Mucosa of descending colon (tissue), 3 donors: ENCODE results near the gene LPAR3. TPM values are rescaled to one million over a fixed set of nuclear protein-coding genes. Genes with fewer than 3 reads are reported as not detected.

Source experiments
- ATAC-seq: fragments of 200-7000 bp; cut with Tn5 transposase; one replicate; pipeline ENCODE4 v1.9.1; 2020; ENCODE audit warnings: mild to moderate bottlenecking, moderate library complexity
- DNase-seq, 3 donors: peaks; one replicate each; pipeline ENCODE4 v3.0.0-alpha.2; 2020
- H3K36me3 ChIP-seq: fragments of 200-600 bp; one replicate; pipeline ENCODE4 v1.8.0; 2021; ENCODE audit warnings: low read depth, mild to moderate bottlenecking
- H3K4me1 ChIP-seq: fragments of 200-600 bp; one replicate; pipeline ENCODE4 v1.8.0; 2021; ENCODE audit warnings: low read depth, mild to moderate bottlenecking
- H3K4me3 ChIP-seq: fragments of 200-600 bp; one replicate; pipeline ENCODE4 v1.8.0; 2021; ENCODE audit warnings: mild to moderate bottlenecking
- H3K9me3 ChIP-seq: fragments of 200-600 bp; one replicate; pipeline ENCODE4 v1.8.0; 2021; ENCODE audit warnings: mild to moderate bottlenecking
- CTCF ChIP-seq: fragments of 200-600 bp; IDR thresholded peaks from one replicate; pipeline ENCODE4 v1.8.0; 2022; ENCODE audit warnings: antibody characterized with exemption, mild to moderate bottlenecking
- intact Hi-C, 2 donors: fragments of 100-400 bp; cut with DNase I in 1 of 2; cut with micrococcal nuclease in 1 of 2; formaldehyde crosslinking; loops; one replicate each; pipeline versions ENCODE4 v1.11.0 to v1.11.1; 2022; cut with DNase I, micrococcal nuclease
- total RNA-seq, 3 donors: library from RNA; stranded (reverse); fragmentation: NEBNext Ultra II Directional in 2 of 3; extraction: Animal tissue kit (Norgen Biotek cat#: 25700) in 2 of 3; gene quantifications; one replicate each; pipeline versions ENCODE4 v1.2.1 to v1.2.4, GENCODE V29; 2021 to 2023
- donor health status: DM: no; HTN: no; CAD: no; lungs with moderate emphysema.
- donor health status: DM: no; HTN: no; CAD: no.
- donor health status: DM: no; HTN: yes; CAD: no.

Gene LPAR3
- total RNA-seq, 3 donors from 2014 or later = 2.5 to 3.5 (median 2.5) TPM

- no peak for ATAC-seq
- DNase-seq = no peak
- intact Hi-C loops = no loop called here
- Histone ChIP-seq H3K9me3 (no peaks in the 10 kb centered on the region), H3K36me3 (no peaks in the 10 kb centered on the region), H3K4me3 (no peak overlapping the region), H3K4me1 (no peaks in the 10 kb centered on the region)
- no peak for TF ChIP-seq CTCF
Measured at GRCh38 chr1:84789014-84789413, 104.0 kb downstream of the LPAR3 start.

- intact Hi-C loops = no loop called here
- no peaks in the 10 kb centered on the region for H3K4me1 ChIP-seq
- no peak overlapping the region for H3K4me3 ChIP-seq
- ATAC-seq (no peak), DNase-seq (no peak)
- no peak for TF ChIP-seq CTCF
- no peaks in the 10 kb centered on the region for H3K9me3 ChIP-seq
- H3K36me3 ChIP-seq = no peaks in the 10 kb centered on the region
Measured at GRCh38 chr1:84785271-84786036, 107.6 kb downstream of the LPAR3 start.

- intact Hi-C loops = no loop called here
- DNase-seq (no peak), ATAC-seq (no peak)
- Histone ChIP-seq H3K9me3 (no peaks in the 10 kb centered on the region), H3K36me3 (no peaks in the 10 kb centered on the region), H3K4me1 (no peaks in the 10 kb centered on the region), H3K4me3 (no peak overlapping the region)
- no peak for TF ChIP-seq CTCF
Measured at GRCh38 chr1:84782881-84783280, 110.1 kb downstream of the LPAR3 start.

GRCh38 chr1:84781946-84782771, 110.8 kb downstream of the LPAR3 start:
- intact Hi-C loops = no loop called here

More at GRCh38 chr1:84781946-84782771, 110.8 kb downstream of the LPAR3 start:
- peak; percentile 71 to 88 (median 77) for DNase-seq
- ATAC-seq = peak; percentile 83
- Histone ChIP-seq H3K36me3 (no peaks in the 10 kb centered on the region), H3K4me3 (no peak overlapping the region), H3K9me3 (no peaks in the 10 kb centered on the region), H3K4me1 (no peaks in the 10 kb centered on the region)
- TF ChIP-seq CTCF = peak; percentile 43
